Posterior cingulate gyrus (tissue), 11 donors: ENCODE measurements around the gene CLIC2.

Experiments used
- DNase-seq, 10 donors: peaks; one replicate each; pipeline versions ENCODE4 v3.0.0 to v3.0.0-alpha.2; 2020 to 2021; ENCODE audit warnings: mixed read lengths in 3 of 10
- intact Hi-C: fragments of 100-400 bp; cut with DNase I; formaldehyde crosslinking; loops from one replicate; pipeline ENCODE4 v1.15.1; 2023

The CLIC2 gene

GRCh38 chrX:155263854-155264628, 70.4 kb downstream of the CLIC2 start, which contains the start of gene RAB39B:
RAB39B (minus strand) TSS chrX:155264491; CDS start chrX:155264288, 203 bp downstream.
- intact Hi-C loops: loop anchor here (1.0 kb wide), 1 partner anchor 49 kb away; no protein-coding TSS in a partner anchor
- DNase-seq: peak; percentile 59 to 96 (median 72)

DNA sequence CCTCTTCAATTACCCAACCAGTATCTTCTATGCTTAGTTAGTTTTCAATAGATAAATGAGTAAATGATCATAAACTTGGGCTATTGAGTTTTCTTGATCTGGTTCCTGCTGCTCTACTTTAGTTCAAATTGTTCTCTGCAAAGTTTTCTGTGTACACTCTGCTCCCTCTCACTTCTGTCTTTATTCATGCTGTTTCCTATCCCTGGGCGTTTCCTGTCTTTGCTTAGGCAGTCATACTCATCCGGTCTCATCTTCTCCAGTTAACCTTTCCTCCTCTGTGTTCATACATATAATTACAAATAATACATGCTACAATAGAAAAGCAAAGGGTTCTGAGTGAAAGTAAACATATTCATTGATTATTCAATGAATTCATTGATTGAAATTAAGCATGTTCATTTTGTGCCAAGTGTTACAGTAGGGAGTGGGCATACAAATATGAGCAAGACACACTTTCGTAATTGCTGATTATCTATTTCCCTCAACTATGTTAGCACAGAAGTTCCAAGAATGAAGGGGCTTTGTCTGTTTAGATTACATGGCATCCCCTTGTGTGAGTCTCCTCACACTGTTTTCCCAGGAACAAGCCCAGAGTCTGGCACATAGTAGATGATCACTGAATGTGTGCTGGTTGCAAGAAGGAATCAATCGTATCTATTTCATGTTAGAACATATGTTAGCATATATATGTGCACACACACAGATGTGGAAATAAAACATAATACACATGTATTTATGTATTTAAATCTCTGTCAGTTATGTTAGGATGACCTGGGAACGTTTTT, 71.3 kb downstream of the CLIC2 start:
- DNase-seq: no peak
- intact Hi-C loops: no loop called here

GRCh38 chrX:155259752-155260151, 74.7 kb downstream of the CLIC2 start:
- no peak for DNase-seq
- intact Hi-C loops: no loop called here

DNA sequence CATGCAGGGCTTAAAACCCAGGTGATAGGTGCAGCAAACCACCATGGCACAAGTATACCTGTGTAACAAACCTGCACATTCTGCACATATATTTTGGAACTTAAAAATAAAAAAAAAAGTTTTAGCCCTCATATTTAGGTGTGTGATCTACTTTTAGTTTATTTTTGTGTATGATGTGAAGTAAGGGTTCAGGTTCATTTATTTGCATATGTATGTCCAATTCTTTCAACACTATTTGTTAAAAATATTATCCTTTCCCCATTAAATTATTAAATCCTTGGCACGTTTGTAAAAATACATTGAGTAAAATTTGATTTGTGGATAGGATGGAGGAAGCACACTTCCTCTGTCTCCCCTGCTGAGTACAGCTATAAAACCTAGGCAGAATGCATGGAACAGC, 83.0 kb downstream of the CLIC2 start:
- DNase-seq: no peak
- intact Hi-C loops: no loop called here

DNA sequence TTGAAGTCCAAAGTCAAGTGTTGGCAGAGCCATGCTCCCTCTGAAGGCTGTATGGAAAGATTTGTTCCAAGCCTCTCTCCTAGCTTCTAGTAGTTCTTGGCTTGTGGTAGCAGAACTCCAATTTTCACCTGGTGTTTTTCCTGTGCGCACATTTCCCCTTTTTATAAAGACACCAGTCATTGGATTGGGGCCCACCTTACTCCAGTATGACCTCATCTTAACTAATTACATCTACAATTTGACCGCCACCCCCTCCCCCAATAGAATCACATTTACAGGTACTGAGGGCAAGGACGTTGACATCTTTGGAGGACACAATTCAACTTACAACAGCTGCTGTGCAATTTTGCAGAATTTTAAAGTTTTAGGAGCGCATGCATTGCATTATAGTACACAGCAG, 86.9 kb downstream of the CLIC2 start:
- DNase-seq: no peak

DNA sequence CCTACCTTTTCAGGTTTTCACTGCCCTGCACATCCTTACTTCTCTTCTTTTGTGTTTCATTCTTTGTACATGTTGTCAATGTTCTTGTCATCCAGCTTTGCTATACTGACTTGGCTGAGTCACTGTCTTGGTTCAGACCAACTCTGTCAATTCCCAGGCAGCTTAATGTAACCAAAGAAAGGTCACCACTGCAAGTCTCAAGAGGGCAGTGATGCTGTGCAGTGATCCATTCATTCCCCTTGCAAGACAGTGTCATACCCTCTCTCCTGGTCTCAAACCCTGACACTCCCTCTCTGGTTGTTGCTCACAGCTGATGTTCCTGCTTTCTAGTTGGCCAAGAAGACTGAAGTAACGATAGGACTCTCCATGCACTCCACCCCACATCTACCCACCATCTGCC, 87.7 kb downstream of the CLIC2 start:
- intact Hi-C loops: no loop called here
- no peak for DNase-seq

More for the DNA sequence above, 86.9 kb downstream of the CLIC2 start:
- intact Hi-C loops: no loop called here

DNA sequence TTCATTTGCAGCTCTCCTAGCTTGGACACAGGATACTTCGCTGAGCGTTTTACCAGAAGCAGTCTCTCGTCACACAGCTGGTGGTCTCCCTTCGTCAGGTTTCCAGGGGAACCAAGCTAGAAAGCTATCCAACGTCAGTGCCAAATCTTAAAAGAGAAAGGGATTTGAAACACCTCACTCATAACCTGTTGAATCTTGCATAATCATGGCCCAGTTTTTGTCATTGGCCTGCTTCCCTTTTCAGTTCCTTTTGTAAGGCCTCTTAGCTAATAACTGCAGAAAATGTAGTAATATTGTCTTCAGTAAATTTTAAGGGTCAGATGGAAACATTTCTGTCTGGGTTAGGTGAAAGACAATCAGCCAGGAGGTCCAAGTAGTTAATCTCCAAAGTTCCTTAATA, 92.1 kb downstream of the CLIC2 start:
- intact Hi-C loops: no loop called here
- DNase-seq: no peak

DNA sequence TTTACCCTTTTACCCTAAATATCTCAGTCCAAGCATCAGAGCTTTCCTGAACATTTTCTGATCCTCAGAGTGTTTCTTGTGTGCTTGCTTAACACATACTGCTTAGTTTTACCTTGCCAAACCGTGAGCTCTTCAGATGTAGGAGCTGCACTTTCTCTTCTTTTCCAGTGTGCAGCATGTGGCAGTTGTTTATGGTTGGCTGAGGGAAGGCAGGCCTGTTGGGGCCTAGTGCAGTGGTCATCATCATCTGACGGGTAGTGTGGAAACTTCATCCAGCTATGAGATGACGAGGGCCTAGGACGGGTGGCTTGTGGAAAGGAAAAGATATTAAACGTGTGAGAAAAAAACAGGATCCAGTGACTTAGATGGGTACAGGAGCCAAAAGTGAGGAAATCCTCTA, 96.7 kb downstream of the CLIC2 start:
- no peak for DNase-seq
- intact Hi-C loops: no loop called here

- DNase-seq: no peak
- intact Hi-C loops: no loop called here
Measured at GRCh38 chrX:155235891-155236290, 98.5 kb downstream of the CLIC2 start.

DNA sequence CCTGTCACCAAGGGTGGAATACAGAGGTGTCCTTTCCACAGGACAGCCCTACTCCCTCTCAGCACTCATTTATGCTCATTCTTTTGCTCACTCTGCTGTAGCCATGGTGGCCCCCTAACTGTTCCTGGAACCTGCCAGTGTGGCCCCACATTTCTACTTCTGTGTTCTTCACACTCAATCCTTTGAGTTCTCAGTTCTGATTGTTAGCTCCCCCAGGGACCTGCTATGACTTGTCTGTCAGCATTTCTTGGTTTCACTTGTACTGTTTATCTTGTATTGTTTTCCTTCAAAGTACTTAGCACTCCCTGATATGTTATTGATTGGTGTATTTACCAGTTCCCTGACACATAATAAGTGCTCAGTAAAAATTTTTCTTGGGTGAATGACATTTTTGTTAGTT, 103.3 kb downstream of the CLIC2 start:
- intact Hi-C loops: no loop called here
- DNase-seq: no peak
